A673 (cell line): Measurements from ENCODE around the gene GLCE.

Source experiments
- CTCF ChIP-seq: fragments of 300-800, 200-600 bp; sonication (generic); conservative IDR thresholded peaks from 2 replicates; pipeline ENCODE4 v1.5.1; 2017; ENCODE audit warnings: low read depth, mild to moderate bottlenecking, antibody characterized with exemption, low read length, moderate library complexity, mixed read lengths
- EZH2 ChIP-seq: fragments of 200-600 bp; sonication (generic); IDR thresholded peaks from 2 replicates; pipeline ENCODE4 v1.6.1; 2017; ENCODE audit warnings: borderline replicate concordance, low read depth, mild to moderate bottlenecking, mixed read lengths, antibody characterized with exemption, low read length; ENCODE audit not compliant: poor library complexity, severe bottlenecking

GRCh38 chr15:69316291-69316690 is 155.9 kb downstream of the GLCE start:
- TF ChIP-seq CTCF, result no peak
- no peak for TF ChIP-seq EZH2
